IMR-90 (cell line): Measurements from ENCODE around the gene SFXN3. TPM values are rescaled to one million over a fixed set of nuclear protein-coding genes. Genes with fewer than 3 reads are reported as not detected.
A peak's percentile ranks its signal among the peaks of the same experiment; 100 is the strongest.

Source experiments
- ATAC-seq: fragments of 200-7000 bp; cut with Tn5 transposase; 2 replicates; pipeline ENCODE4 v1.9.1; 2020; ENCODE audit warnings: low read depth, mild to moderate bottlenecking, moderate library complexity
- BruUV-seq: library from RNA; stranded (reverse); fragments of 400-500 nt; replicated peaks from 2 replicates; lab custom pipeline; 2021; lab: Mats Ljungman, UMichigan
- CTCF ChIA-PET: fragments of 300-600 bp; formaldehyde crosslinking; extraction: SDS; loops from one replicate; lab custom pipeline; 2021; ENCODE audit warnings: antibody characterized with exemption; lab: Yijun Ruan, JAX
- POLR2A ChIA-PET: fragments of 300-600 bp; sonication (Branson Sonifier 250); formaldehyde crosslinking; loops from one replicate; lab custom pipeline; 2022; ENCODE audit warnings: antibody characterized with exemption; ENCODE audit not compliant: unreplicated experiment; lab: Charles Lee
- DNase-seq: peaks from one replicate; pipeline ENCODE4 v3.0.0; 2013
- H2AFZ ChIP-seq: replicated peaks from 2 replicates; pipeline ENCODE3; 2013; ENCODE audit warnings: low read length, mild to moderate bottlenecking; ENCODE audit not compliant: poor library complexity
- H2AK5ac ChIP-seq: 2 replicates; pipeline ENCODE4 v1.6.1; 2013; ENCODE audit warnings: low read depth, low read length, inconsistent platforms
- H2AK9ac ChIP-seq: replicated peaks from 2 replicates; pipeline ENCODE3; 2013; ENCODE audit warnings: mild to moderate bottlenecking, low read depth, low read length, moderate library complexity; ENCODE audit not compliant: poor library complexity
- H2BK120ac ChIP-seq: 2 replicates; pipeline ENCODE4 v1.6.1; 2013; ENCODE audit warnings: low read depth, low read length, inconsistent platforms
- H2BK15ac ChIP-seq: 3 replicates; pipeline ENCODE4 v1.6.1; 2013; ENCODE audit warnings: low read depth, low read length, inconsistent platforms
- H2BK20ac ChIP-seq: 2 replicates; pipeline ENCODE4 v1.6.1; 2013; ENCODE audit warnings: low read depth, mild to moderate bottlenecking, inconsistent platforms, low read length, moderate library complexity
- H2BK5ac ChIP-seq: 2 replicates; pipeline ENCODE4 v1.6.1; 2013; ENCODE audit warnings: mild to moderate bottlenecking, low read depth, low read length, inconsistent platforms; ENCODE audit not compliant: poor library complexity, severe bottlenecking
- H3K14ac ChIP-seq: replicated peaks from 2 replicates; pipeline ENCODE4 v1.6.1; 2013; ENCODE audit warnings: low read depth, low read length, inconsistent platforms
- H3K18ac ChIP-seq: 2 replicates; pipeline ENCODE4 v1.6.1; 2013; ENCODE audit warnings: low read depth, low read length, control low read depth
- H3K23ac ChIP-seq: 2 replicates; pipeline ENCODE4 v1.6.1; 2013; ENCODE audit warnings: low read depth, low read length, inconsistent platforms
- H3K27ac ChIP-seq: 2 replicates; pipeline ENCODE4 v1.5.1; 2013; ENCODE audit warnings: mild to moderate bottlenecking, control low read depth, low read length; ENCODE audit not compliant: insufficient read depth
- H3K27me3 ChIP-seq: 2 replicates; pipeline ENCODE4 v1.6.1; 2013; ENCODE audit warnings: low read length; ENCODE audit not compliant: control insufficient read depth, insufficient read depth
- H3K36me3 ChIP-seq: 2 replicates; pipeline ENCODE4 v1.6.1; 2013; ENCODE audit warnings: low read length, mixed read lengths; ENCODE audit not compliant: control insufficient read depth, insufficient read depth
- H3K4ac ChIP-seq: 2 replicates; pipeline ENCODE4 v1.6.1; 2013; ENCODE audit warnings: low read depth, low read length, inconsistent platforms
- H3K4me1 ChIP-seq: 2 replicates; pipeline ENCODE4 v1.6.1; 2013; ENCODE audit warnings: low read length, mixed read lengths; ENCODE audit not compliant: control insufficient read depth, insufficient read depth
- H3K4me2 ChIP-seq: 2 replicates; pipeline ENCODE4 v1.6.1; 2013; ENCODE audit warnings: low read depth, mild to moderate bottlenecking, control low read depth, low read length, moderate library complexity
- H3K4me3 ChIP-seq: 2 replicates; pipeline ENCODE4 v1.5.1; 2013; ENCODE audit warnings: low read depth, mild to moderate bottlenecking, control low read depth, low read length, moderate library complexity; ENCODE audit not compliant: insufficient read depth
- H3K56ac ChIP-seq: 2 replicates; pipeline ENCODE4 v1.6.1; 2013; ENCODE audit warnings: low read length, inconsistent platforms; ENCODE audit not compliant: insufficient read depth; ENCODE audit errors: extremely low read depth
- H3K79me1 ChIP-seq, 2 experiments: 2 replicates each; pipeline ENCODE4 v1.6.1; 2013; ENCODE audit warnings: low read length in 2 of 2, inconsistent platforms in 1 of 2, low read depth in 1 of 2
- H3K9ac ChIP-seq: 2 replicates; pipeline ENCODE4 v1.6.1; 2013; ENCODE audit warnings: low read depth, low read length, control low read depth
- H3K9me1 ChIP-seq: 2 replicates; pipeline ENCODE4 v1.6.1; 2013; ENCODE audit warnings: low read length, inconsistent platforms; ENCODE audit not compliant: insufficient read depth
- H3K9me3 ChIP-seq: 2 replicates; pipeline ENCODE4 v1.6.1; 2013; ENCODE audit warnings: low read length; ENCODE audit not compliant: control insufficient read depth, insufficient read depth
- H4K20me1 ChIP-seq: 2 replicates; pipeline ENCODE4 v1.6.1; 2013; ENCODE audit warnings: low read length, inconsistent platforms; ENCODE audit not compliant: insufficient read depth
- H4K5ac ChIP-seq: 2 replicates; pipeline ENCODE4 v1.6.1; 2013; ENCODE audit warnings: mild to moderate bottlenecking, low read depth, low read length, control low read depth
- H4K8ac ChIP-seq, 2 experiments: 2 replicates each; pipeline ENCODE4 v1.6.1; 2013; ENCODE audit warnings: low read depth in 2 of 2, low read length in 2 of 2, control low read depth in 1 of 2, inconsistent platforms in 1 of 2
- H4K91ac ChIP-seq: 2 replicates; pipeline ENCODE4 v1.6.1; 2013; ENCODE audit warnings: low read depth, low read length, inconsistent platforms; ENCODE audit not compliant: insufficient read depth
- BHLHE40 ChIP-seq: fragments of 150-350 bp; IDR thresholded peaks from 2 replicates; pipeline ENCODE4 v1.6.1; 2016; ENCODE audit warnings: mild to moderate bottlenecking, low read depth, low read length
- CEBPB ChIP-seq: IDR thresholded peaks from 2 replicates; pipeline ENCODE4 v1.6.1; 2012; ENCODE audit warnings: low read depth, low read length, improper control_type of control experiment
- CHD1 ChIP-seq: IDR thresholded peaks from 2 replicates; pipeline ENCODE4 v1.6.1; 2012; ENCODE audit warnings: low read depth, low read length, improper control_type of control experiment
- ELK1 ChIP-seq: fragments of 150-350 bp; IDR thresholded peaks from 2 replicates; pipeline ENCODE4 v1.6.1; 2016; ENCODE audit warnings: low read depth, mild to moderate bottlenecking, low read length, moderate library complexity, borderline replicate concordance
- FOS ChIP-seq: fragments of 150-350 bp; IDR thresholded peaks from 2 replicates; pipeline ENCODE4 v1.6.1; 2016; ENCODE audit warnings: low read depth, low read length
- MAFK ChIP-seq: IDR thresholded peaks from 2 replicates; pipeline ENCODE4 v1.6.1; 2012; ENCODE audit warnings: low read depth, low read length, improper control_type of control experiment
- MAZ ChIP-seq: IDR thresholded peaks from 2 replicates; pipeline ENCODE4 v1.6.1; 2012; ENCODE audit warnings: low read depth, mild to moderate bottlenecking, low read length, improper control_type of control experiment, moderate library complexity, borderline replicate concordance
- MXI1 ChIP-seq: IDR thresholded peaks from 2 replicates; pipeline ENCODE4 v1.6.1; 2012; ENCODE audit warnings: low read depth, mild to moderate bottlenecking, low read length, moderate library complexity, borderline replicate concordance
- NFE2L2 ChIP-seq: fragments of 150-350 bp; IDR thresholded peaks from 2 replicates; pipeline ENCODE4 v1.6.1; 2016; ENCODE audit warnings: low read depth, mild to moderate bottlenecking, low read length
- POLR2A ChIP-seq: IDR thresholded peaks from 2 replicates; pipeline ENCODE4 v1.6.1; 2012; ENCODE audit warnings: mild to moderate bottlenecking, low read depth, low read length
- RAD21 ChIP-seq: IDR thresholded peaks from 2 replicates; pipeline ENCODE4 v1.6.1; 2012; ENCODE audit warnings: low read length, improper control_type of control experiment
- RCOR1 ChIP-seq: IDR thresholded peaks from 2 replicates; pipeline ENCODE4 v1.6.1; 2012; ENCODE audit warnings: mild to moderate bottlenecking, low read length, improper control_type of control experiment; ENCODE audit not compliant: insufficient replicate concordance
- RFX5 ChIP-seq: IDR thresholded peaks from 2 replicates; pipeline ENCODE4 v1.8.0; 2012; ENCODE audit warnings: low read depth, mild to moderate bottlenecking, low read length, moderate library complexity
- SMC3 ChIP-seq: fragments of 150-350 bp; IDR thresholded peaks from 2 replicates; pipeline ENCODE4 v1.6.1; 2016; ENCODE audit warnings: low read depth, mild to moderate bottlenecking, antibody characterized with exemption, low read length, moderate library complexity
- WGBS, 2 experiments: methylation state at CpG; one replicate each; pipeline versions ENCODE4 v1.1.5 to v1.1.7; 2013; ENCODE audit warnings: missing lambda C conversion rate in 2 of 2; ENCODE audit not compliant: insufficient read length in 1 of 2; ENCODE audit errors: extremely low coverage in 2 of 2; 5-methylcytosine and 5-hydroxymethylcytosine counted together
- dilution Hi-C: fragments of 300-500 bp; cut with HindIII; formaldehyde crosslinking; loops from one replicate; pipeline ENCODE4 v1.14.3; 2018; ENCODE audit warnings: low sequenced_read_pairs; ENCODE audit not compliant: unreplicated experiment
- in situ Hi-C: fragments of 300-500 bp; cut with MboI; formaldehyde crosslinking; loops from 3 replicates; pipeline ENCODE4 v1.14.3; 2019; ENCODE audit warnings: low sequenced_read_pairs, inconsistent platforms, mixed read lengths
- intact Hi-C: fragments of 100-400 bp; cut with micrococcal nuclease; formaldehyde crosslinking; loops from 2 replicates; pipeline ENCODE4 v1.10.0; 2022
- polyA plus RNA-seq, 3 experiments: library from polyadenylated mRNA; depleted of rRNA; stranded (reverse); fragments of >200 nt; gene quantifications; 2 replicates each; pipeline ENCODE4 v1.2.3, GENCODE V29; 2012; ENCODE audit warnings: low replicate concordance in 1 of 3
- total RNA-seq: library from RNA; depleted of rRNA; stranded (reverse); fragments of >200 nt; gene quantifications from 2 replicates; pipeline ENCODE4 v1.2.3, GENCODE V29; 2012
- TF ChIP-seq, protein P1 (sequence below): fragments of 150-350 bp; IDR thresholded peaks from 2 replicates; pipeline ENCODE4 v1.6.1; 2017; ENCODE audit warnings: mild to moderate bottlenecking, antibody characterized with exemption, low read length, low read depth
- TF ChIP-seq, protein P2 (sequence below): conservative IDR thresholded peaks from 2 replicates; pipeline ENCODE4 v1.5.1; 2012; ENCODE audit warnings: mild to moderate bottlenecking, low read depth, low read length, improper control_type of control experiment

Gene SFXN3
- total and polyA plus RNA-seq, 2 of the 4 experiments (the other 2 are of a cell fraction): 64.7 to 77.2 TPM

DNA sequence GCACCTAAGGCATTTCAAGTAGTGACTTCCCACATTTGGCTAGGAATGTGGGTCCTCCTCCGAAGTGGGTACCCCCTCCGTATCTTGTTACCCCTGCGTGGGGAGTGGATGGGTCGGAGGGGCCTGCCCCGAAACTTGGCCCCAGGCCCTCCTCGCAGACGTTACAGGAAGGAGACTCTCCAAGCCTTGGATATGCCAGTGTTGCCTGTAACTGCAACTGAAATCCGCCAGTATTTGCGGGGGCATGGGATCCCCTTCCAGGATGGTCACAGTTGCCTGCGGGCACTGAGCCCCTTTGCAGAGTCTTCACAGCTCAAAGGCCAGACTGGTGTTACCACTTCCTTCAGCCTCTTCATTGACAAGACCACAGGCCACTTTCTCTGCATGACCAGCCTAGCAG lies 42.9 kb upstream of the SFXN3 start:
- H3K79me1 ChIP-seq: peaks cover 60 to 67% of the 10 kb centered on the region in 2 experiments
- H3K23ac ChIP-seq: peak overlapping the region; percentile 87; the same call in 1 of the 2 replicates
- H3K4me1 ChIP-seq: peaks cover 8% of the 10 kb centered on the region; the same call in 1 of the 2 replicates
- no peak for TF ChIP-seq BHLHE40
- TF ChIP-seq, protein P1, sequence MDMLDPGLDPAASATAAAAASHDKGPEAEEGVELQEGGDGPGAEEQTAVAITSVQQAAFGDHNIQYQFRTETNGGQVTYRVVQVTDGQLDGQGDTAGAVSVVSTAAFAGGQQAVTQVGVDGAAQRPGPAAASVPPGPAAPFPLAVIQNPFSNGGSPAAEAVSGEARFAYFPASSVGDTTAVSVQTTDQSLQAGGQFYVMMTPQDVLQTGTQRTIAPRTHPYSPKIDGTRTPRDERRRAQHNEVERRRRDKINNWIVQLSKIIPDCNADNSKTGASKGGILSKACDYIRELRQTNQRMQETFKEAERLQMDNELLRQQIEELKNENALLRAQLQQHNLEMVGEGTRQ: no peak
- no peak for TF ChIP-seq MAFK
- no peak for TF ChIP-seq NFE2L2
- no peak for TF ChIP-seq MAZ
- no peak for TF ChIP-seq ELK1
- no peak for TF ChIP-seq CHD1
- no peak for TF ChIP-seq RCOR1
- no peak for TF ChIP-seq MXI1
- no peak for TF ChIP-seq CEBPB
- TF ChIP-seq FOS: no peak
- no peak for TF ChIP-seq RFX5
- no peak for TF ChIP-seq POLR2A
- TF ChIP-seq SMC3: no peak
- TF ChIP-seq, protein P2, sequence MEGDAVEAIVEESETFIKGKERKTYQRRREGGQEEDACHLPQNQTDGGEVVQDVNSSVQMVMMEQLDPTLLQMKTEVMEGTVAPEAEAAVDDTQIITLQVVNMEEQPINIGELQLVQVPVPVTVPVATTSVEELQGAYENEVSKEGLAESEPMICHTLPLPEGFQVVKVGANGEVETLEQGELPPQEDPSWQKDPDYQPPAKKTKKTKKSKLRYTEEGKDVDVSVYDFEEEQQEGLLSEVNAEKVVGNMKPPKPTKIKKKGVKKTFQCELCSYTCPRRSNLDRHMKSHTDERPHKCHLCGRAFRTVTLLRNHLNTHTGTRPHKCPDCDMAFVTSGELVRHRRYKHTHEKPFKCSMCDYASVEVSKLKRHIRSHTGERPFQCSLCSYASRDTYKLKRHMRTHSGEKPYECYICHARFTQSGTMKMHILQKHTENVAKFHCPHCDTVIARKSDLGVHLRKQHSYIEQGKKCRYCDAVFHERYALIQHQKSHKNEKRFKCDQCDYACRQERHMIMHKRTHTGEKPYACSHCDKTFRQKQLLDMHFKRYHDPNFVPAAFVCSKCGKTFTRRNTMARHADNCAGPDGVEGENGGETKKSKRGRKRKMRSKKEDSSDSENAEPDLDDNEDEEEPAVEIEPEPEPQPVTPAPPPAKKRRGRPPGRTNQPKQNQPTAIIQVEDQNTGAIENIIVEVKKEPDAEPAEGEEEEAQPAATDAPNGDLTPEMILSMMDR: no peak
- no peak for TF ChIP-seq RAD21
- H3K18ac ChIP-seq: no peak overlapping the region
- peak overlapping the region; percentile 90 for H3K4me3 ChIP-seq
- peak overlapping the region; percentile 57; the same call in 1 of the 2 replicates for H2AK5ac ChIP-seq
- peak overlapping the region; percentile 95 to 100; a peak in 3 of 4 replicates for H4K8ac ChIP-seq
- dilution Hi-C loops (no loop called here), in situ Hi-C loops (no loop called here), intact Hi-C loops (no loop called here)
- no peaks in the 10 kb centered on the region for H3K27me3 ChIP-seq
- H3K36me3 ChIP-seq: peaks cover 31% of the 10 kb centered on the region
- ATAC-seq (no peak), DNase-seq (no peak)
- H4K20me1 ChIP-seq: 0 out of 2 replicates have a peak, but pooled peaks cover 3% of the 10 kb centered on the region
- peak overlapping the region; percentile 2 for H2AK9ac ChIP-seq
- H3K27ac ChIP-seq: no peak overlapping the region
- peaks cover 9% of the 10 kb centered on the region for H3K9me1 ChIP-seq
- no peaks in the 10 kb centered on the region for H3K9me3 ChIP-seq
- POLR2A ChIA-PET: no interaction called here
- H3K14ac ChIP-seq: no peak overlapping the region
- peak overlapping the region; percentile 99 for H2AFZ ChIP-seq
- CTCF ChIA-PET: interaction anchor here (1.3 kb wide), 1 partner anchor 11 kb away, joined by 3 read pairs; the partner anchor contains the start of gene LZTS2
- H2BK5ac ChIP-seq: no peak overlapping the region
- H2BK15ac ChIP-seq: no peak overlapping the region
- H3K4me2 ChIP-seq: peak overlapping the region; percentile 99
- 75% methylated on average over 5 of the region's 10 CpGs; no CpG with 5 or more reads in 1 of the 2 experiments for WGBS, 2 experiments
- no peak overlapping the region for H2BK120ac ChIP-seq
- BruUV-seq: no TSS peak
- no peak overlapping the region for H4K91ac ChIP-seq
- H3K9ac ChIP-seq: peak overlapping the region; percentile 70
- H4K5ac ChIP-seq: no peak overlapping the region
- H3K4ac ChIP-seq: peak overlapping the region; percentile 88; the same call in 1 of the 2 replicates
- 0 out of 2 replicates have a peak overlapping the region, but pooled peaks have one; percentile 66 for H3K56ac ChIP-seq
- no peak overlapping the region for H2BK20ac ChIP-seq
